AG10803 (cell line): ENCODE results near the gene WFIKKN2.

ENCODE experiments used
- DNase-seq: peaks from one replicate; pipeline ENCODE4 v3.0.0; 2010; ENCODE audit warnings: low read depth
- H3K4me3 ChIP-seq: 2 replicates; pipeline ENCODE4 v1.5.1; 2011; ENCODE audit warnings: mild to moderate bottlenecking, low read length, control low read depth
- CTCF ChIP-seq: conservative IDR thresholded peaks from 2 replicates; pipeline ENCODE4 v1.5.1; 2011; ENCODE audit warnings: mild to moderate bottlenecking, low read length, control low read depth, inconsistent platforms

WFIKKN2 gene

DNA sequence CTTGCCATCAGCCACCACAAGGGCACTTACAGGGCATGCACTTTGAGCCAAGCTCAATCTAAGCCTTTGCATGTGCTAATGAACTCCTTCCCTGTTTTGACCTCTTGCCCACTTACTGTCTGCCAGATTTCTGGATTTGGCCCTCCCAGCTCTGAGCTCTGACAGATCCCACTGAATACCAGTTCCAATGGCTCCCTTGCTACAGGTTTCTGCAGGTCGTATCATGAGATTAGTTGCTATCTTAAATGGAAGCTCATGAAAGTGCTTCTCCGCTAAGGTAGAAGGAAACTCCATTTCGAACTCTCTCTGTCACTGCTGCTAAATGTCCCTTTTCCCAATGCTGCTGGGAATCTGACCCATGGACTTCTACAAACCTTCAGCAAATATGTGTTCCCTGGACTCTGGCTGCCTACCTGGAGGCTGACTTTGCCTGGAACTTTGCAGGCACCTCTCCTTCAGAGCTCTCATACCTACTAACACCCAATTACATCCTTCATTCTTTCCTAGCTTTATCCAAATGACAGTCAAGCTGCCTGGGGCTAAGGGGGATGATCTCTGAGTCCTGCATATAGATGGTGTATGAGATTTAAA, 54.2 kb downstream of the WFIKKN2 start:
- TF ChIP-seq CTCF, result no peak
- H3K4me3 ChIP-seq, result no peak overlapping the region
- DNase-seq, result no peak

- no peak for TF ChIP-seq CTCF
- H3K4me3 ChIP-seq, result no peak overlapping the region
- no peak for DNase-seq
Observed at GRCh38 chr17:50890675-50891516, 55.5 kb downstream of the WFIKKN2 start.

DNA sequence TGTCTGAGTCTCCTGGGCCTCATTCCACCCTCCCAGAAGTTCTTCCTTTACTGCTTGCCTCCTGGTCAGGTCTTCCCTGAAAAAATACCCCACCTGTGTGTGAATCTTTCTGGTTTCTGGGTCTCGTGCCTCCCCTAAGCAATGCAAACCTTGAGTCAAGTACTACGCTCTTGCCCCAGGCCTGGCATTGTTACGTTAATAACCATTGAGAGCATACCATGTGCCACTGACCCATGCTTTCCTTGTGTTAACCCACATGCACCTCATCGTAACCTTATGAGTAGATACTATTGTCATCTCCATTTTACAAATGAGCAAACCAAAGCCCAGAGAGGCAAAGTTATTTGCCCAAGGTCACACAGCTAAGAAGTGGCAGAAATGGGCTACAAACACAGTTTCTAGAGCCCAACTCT, 56.2 kb downstream of the WFIKKN2 start:
- DNase-seq, result no peak
- no peak overlapping the region for H3K4me3 ChIP-seq
- no peak for TF ChIP-seq CTCF
